GM20000 (cell line): ENCODE data around the gene DHRSX.

Source experiments
- DNase-seq: peaks from one replicate; pipeline ENCODE4 v3.0.0; 2012; ENCODE audit warnings: low spot score
- CTCF ChIP-seq: IDR thresholded peaks from 2 replicates; pipeline ENCODE4 v1.5.1; 2012; ENCODE audit warnings: mild to moderate bottlenecking, control low read depth; ENCODE audit errors: extremely low read depth, missing control alignments

Gene DHRSX

DNA sequence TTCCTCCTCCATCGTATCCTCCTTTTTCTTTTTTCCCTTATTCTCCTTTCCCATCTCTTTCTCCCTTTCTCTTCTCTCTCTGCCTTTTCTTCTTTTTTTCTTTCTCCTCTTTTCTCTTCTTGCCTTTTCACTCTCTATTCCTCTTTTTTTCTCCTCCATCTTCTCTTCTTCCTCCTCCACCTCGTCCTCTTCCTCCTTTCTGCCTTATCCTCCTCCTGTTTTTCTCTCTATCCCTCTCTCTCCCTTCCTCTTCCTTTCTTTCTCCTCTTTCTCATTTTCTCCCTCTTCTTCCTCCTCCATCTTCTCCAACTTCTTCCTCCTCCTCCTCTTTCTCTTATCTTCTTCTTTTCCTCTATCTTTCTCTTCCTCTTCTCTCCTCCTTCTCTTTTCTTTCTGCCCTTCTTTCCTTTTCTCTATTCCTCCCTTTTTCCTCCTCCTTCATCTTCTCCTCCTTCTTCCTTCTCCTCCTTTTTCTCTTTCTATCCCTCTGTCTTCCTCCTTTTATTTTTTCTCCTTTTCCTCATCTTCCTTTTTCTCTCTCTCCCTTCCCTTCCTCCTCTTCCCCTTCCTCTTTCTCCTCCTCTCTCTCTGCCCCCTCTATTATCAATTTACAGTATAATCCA, 269.1 kb downstream of the DHRSX start:
- TF ChIP-seq CTCF, result no peak
- DNase-seq, result no peak

GRCh38 chrX:2230457-2230856, 270.3 kb downstream of the DHRSX start:
- TF ChIP-seq CTCF, result no peak
- DNase-seq, result no peak

DNA sequence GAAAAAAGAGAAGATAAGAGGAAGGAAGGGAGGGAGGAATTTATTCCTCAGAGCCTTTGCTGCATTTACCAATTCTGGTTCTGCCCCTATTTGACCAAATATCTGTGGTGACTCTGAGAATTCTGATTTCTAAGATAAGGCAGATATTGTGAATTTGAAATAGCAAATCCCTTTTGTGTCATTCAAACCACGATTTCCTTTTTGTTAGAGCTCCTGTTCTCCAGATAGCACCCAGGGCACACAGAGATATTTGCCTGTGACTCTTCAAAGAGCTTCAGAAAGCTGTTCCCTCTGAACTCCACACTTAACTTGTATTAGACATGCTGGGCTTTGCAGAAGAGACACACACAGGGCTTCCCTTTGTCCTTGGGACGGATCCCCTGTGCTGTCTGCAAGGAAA, 272.2 kb downstream of the DHRSX start:
- no peak for TF ChIP-seq CTCF
- DNase-seq, result no peak

DNA sequence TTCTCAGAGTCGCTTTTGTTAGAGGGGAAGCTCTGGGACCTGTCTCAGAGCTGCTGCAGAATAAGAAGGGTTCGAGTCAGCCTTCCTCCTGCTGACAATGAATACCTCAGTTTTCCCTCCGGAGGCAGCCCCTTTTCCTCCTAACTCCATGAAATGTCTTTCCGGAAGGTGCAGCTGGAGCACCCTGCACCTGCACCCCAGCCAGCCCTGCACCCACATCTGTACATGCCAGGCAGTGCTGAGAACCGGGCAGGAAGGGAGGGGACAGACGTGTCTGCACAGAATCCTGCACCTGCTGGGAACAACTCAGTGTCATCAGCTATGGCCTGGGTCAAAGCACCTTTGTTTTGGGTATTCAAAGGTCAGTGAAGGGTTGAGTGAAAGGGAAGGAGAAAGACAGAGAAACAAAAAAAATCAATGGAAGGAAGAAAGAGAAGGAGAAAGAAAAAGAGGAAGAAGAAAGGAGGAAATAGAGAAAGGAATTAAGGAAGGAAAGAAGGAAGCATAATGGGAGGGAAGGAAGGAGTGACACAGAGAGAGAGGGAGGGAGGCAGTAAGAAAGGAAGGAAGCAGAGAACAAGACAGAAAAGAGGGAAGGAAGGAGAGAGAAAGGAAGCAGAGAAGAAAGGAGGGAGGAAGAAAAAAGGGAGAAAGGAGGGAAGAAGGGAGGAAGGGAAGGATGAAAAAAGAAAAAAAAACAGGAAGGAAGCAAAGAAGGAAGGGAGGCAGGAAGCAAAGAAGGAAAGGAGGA, 273.7 kb downstream of the DHRSX start:
- DNase-seq, result no peak
- no peak for TF ChIP-seq CTCF

DNA sequence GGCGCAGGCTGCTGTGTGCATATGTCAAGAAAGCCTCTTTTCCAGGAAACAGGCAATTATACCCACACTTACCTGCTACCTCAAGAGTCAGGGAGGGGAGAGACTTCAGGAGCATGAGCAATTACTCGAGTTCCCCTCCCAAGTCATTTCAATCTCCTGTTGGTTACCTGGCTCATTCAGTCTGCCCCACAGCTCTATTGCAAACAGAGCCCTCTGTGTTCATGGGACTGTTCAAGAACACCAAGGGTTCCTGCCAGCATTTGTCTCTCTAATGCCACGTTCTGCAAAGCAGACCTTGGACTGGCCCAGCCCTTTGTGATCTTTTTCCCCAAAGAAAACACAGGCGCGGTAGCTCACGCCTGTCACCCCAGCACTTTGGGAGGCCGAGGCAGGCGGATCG, 274.6 kb downstream of the DHRSX start:
- DNase-seq, result no peak
- TF ChIP-seq CTCF, result no peak

DNA sequence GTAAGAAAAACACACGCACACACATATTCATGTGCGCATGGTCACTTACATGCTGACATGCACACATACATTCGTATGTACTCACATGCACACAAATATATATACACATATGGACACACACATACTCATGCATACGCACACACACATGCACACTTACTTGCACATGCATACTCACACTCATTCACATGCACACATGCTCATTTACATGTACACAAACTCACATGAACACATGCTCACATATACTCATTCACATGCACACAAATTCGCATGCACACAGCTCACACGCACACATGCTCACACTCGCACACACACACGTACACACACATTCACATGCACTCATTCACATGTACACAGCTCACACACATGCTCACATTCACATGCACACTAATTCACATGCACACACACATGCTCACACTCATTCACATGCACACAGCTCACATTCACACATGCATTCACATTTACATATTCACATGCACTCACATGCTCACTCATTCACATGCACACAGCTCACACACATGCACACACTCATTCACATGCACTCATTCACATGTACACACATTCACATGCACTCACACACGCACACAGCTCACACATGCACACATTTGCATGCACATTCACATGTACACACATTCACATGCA, 276.1 kb downstream of the DHRSX start:
- TF ChIP-seq CTCF, result no peak
- no peak for DNase-seq

DNA sequence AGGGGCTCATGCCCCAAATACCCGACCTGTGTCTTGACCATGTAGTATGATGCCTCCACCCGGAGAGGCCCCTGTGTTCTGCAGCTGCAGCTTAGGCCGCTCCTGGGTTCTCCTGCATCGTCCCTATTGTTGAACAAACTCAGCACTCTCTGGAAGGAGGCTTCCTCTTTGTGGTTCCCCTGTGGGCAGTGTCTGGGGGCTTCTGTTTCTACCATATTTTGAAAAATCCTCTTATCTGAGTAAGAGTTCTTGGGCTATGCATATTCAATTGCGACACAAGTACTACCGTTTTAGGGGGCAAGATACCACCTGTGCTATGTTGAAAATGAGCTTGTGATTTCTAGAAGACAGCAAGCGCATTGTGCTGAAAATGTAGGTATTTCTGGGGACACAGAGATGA, 276.6 kb downstream of the DHRSX start:
- DNase-seq, result no peak
- no peak for TF ChIP-seq CTCF
